ENCODE data around the gene RPL3. TPM values are rescaled to one million over a fixed set of nuclear protein-coding genes. Genes with fewer than 3 reads are reported as not detected.
"Not testable (repeated sequence)": the region's sequence is repeated elsewhere in the genome, so short reads cannot be mapped to it uniquely, and the experiment has no call there.

The RPL3 gene
- total RNA-seq, 2 experiments from 2014 or later: 1,693 to 1,717 TPM

- Mint-ChIP-seq H3K27ac (no peak overlapping the region), H3K4me3 (no peak overlapping the region), H3K27me3 (ENCODE audit: low read depth) (no peaks in the 10 kb centered on the region), H3K4me1 (ENCODE audit: low read depth) (no peaks in the 10 kb centered on the region), H3K36me3 (ENCODE audit: low read depth) (no peaks in the 10 kb centered on the region), H3K9me3 (ENCODE audit: insufficient read depth) (no peaks in the 10 kb centered on the region)
- DNase-seq: no peak
- ChIA-PET CTCF (interaction anchor here (1.6 kb wide), 1 partner anchor 17 kb away, joined by 9 read pairs; no protein-coding TSS in a partner anchor), POLR2A (no interaction called here)
- ATAC-seq: no peak
Observed at GRCh38 chr22:39360242-39360641, 40.8 kb upstream of the RPL3 start.

GRCh38 chr22:39359659-39360195 lies 40.3 kb upstream of the RPL3 start:
- no peak overlapping the region for H3K27ac Mint-ChIP-seq

GRCh38 chr22:39358197-39358596 lies 38.8 kb upstream of the RPL3 start:
- H3K4me1 Mint-ChIP-seq (ENCODE audit: low read depth); CTCF ChIA-PET; H3K36me3 Mint-ChIP-seq (ENCODE audit: low read depth); ATAC-seq; POLR2A ChIA-PET; H3K9me3 Mint-ChIP-seq (ENCODE audit: insufficient read depth); DNase-seq; H3K27ac Mint-ChIP-seq; H3K27me3 Mint-ChIP-seq (ENCODE audit: low read depth); H3K4me3 Mint-ChIP-seq: not testable (repeated sequence)

More at GRCh38 chr22:39359659-39360195, 40.3 kb upstream of the RPL3 start:
- H3K36me3 Mint-ChIP-seq (ENCODE audit: low read depth): no peaks in the 10 kb centered on the region
- H3K27me3 Mint-ChIP-seq (ENCODE audit: low read depth): no peaks in the 10 kb centered on the region
- ATAC-seq: no peak
- DNase-seq: no peak
- no peak overlapping the region for H3K4me3 Mint-ChIP-seq
- ChIA-PET POLR2A (no interaction called here), CTCF (interaction anchor here (1.6 kb wide), 1 partner anchor 16 kb away, joined by 9 read pairs; no protein-coding TSS in a partner anchor)
- H3K4me1 Mint-ChIP-seq (ENCODE audit: low read depth): no peaks in the 10 kb centered on the region
- no peaks in the 10 kb centered on the region for H3K9me3 Mint-ChIP-seq (ENCODE audit: insufficient read depth)

- H3K36me3 Mint-ChIP-seq (ENCODE audit: low read depth); H3K9me3 Mint-ChIP-seq (ENCODE audit: insufficient read depth); DNase-seq; CTCF ChIA-PET; H3K27ac Mint-ChIP-seq; H3K4me1 Mint-ChIP-seq (ENCODE audit: low read depth); H3K4me3 Mint-ChIP-seq; ATAC-seq; H3K27me3 Mint-ChIP-seq (ENCODE audit: low read depth); POLR2A ChIA-PET: not testable (repeated sequence)
Observed at GRCh38 chr22:39357110-39358108, 38.0 kb upstream of the RPL3 start.

- Mint-ChIP-seq H3K36me3 (ENCODE audit: low read depth) (no peaks in the 10 kb centered on the region), H3K27ac (no peak overlapping the region), H3K4me3 (no peak overlapping the region), H3K4me1 (ENCODE audit: low read depth) (peaks cover 4% of the 10 kb centered on the region), H3K9me3 (ENCODE audit: insufficient read depth) (no peaks in the 10 kb centered on the region), H3K27me3 (ENCODE audit: low read depth) (peaks cover 4% of the 10 kb centered on the region)
- ATAC-seq (no peak), DNase-seq (no peak)
- ChIA-PET POLR2A (no interaction called here), CTCF (no interaction called here)
Observed at GRCh38 chr22:39356464-39356863, 37.0 kb upstream of the RPL3 start.

GRCh38 chr22:39355805-39356204 lies 36.4 kb upstream of the RPL3 start:
- POLR2A ChIA-PET; H3K27me3 Mint-ChIP-seq (ENCODE audit: low read depth); ATAC-seq; CTCF ChIA-PET; H3K27ac Mint-ChIP-seq; H3K36me3 Mint-ChIP-seq (ENCODE audit: low read depth); DNase-seq; H3K4me3 Mint-ChIP-seq; H3K4me1 Mint-ChIP-seq (ENCODE audit: low read depth); H3K9me3 Mint-ChIP-seq (ENCODE audit: insufficient read depth): not testable (repeated sequence)

GRCh38 chr22:39355080-39355479 lies 35.7 kb upstream of the RPL3 start:
- no peaks in the 10 kb centered on the region for H3K36me3 Mint-ChIP-seq (ENCODE audit: low read depth)
- H3K9me3 Mint-ChIP-seq (ENCODE audit: insufficient read depth): no peaks in the 10 kb centered on the region
- H3K4me3 Mint-ChIP-seq: no peak overlapping the region
- no peak for DNase-seq
- peaks cover 13% of the 10 kb centered on the region for H3K27me3 Mint-ChIP-seq (ENCODE audit: low read depth)
- ChIA-PET POLR2A (no interaction called here), CTCF (no interaction called here)
- ATAC-seq: no peak
- H3K4me1 Mint-ChIP-seq (ENCODE audit: low read depth): peaks cover 6% of the 10 kb centered on the region
- no peak overlapping the region for H3K27ac Mint-ChIP-seq

- no peak overlapping the region for H3K27ac Mint-ChIP-seq
- CTCF ChIA-PET: interaction anchor here (2.9 kb wide), 1 partner anchor 10 kb away, joined by 14 read pairs; no protein-coding TSS in a partner anchor
- peaks cover 12% of the 10 kb centered on the region for H3K4me1 Mint-ChIP-seq (ENCODE audit: low read depth)
Observed at GRCh38 chr22:39353346-39353745, 33.9 kb upstream of the RPL3 start.

GRCh38 chr22:39352306-39352891 lies 33.0 kb upstream of the RPL3 start:
- Mint-ChIP-seq H3K27me3 (ENCODE audit: low read depth) (peaks cover 25% of the 10 kb centered on the region), H3K9me3 (ENCODE audit: insufficient read depth) (no peaks in the 10 kb centered on the region), H3K4me1 (ENCODE audit: low read depth) (peaks cover 12% of the 10 kb centered on the region), H3K36me3 (ENCODE audit: low read depth) (no peaks in the 10 kb centered on the region), H3K4me3 (no peak overlapping the region), H3K27ac (no peak overlapping the region)
- DNase-seq: no peak
- ChIA-PET CTCF (interaction anchor here (1.2 to 2.9 kb wide), 2 partner anchors 9 to 34 kb away, joined by 4 to 14 read pairs; no protein-coding TSS in a partner anchor), POLR2A (no interaction called here)
- no peak for ATAC-seq

More at GRCh38 chr22:39353346-39353745, 33.9 kb upstream of the RPL3 start:
- no peaks in the 10 kb centered on the region for H3K9me3 Mint-ChIP-seq (ENCODE audit: insufficient read depth)
- H3K36me3 Mint-ChIP-seq (ENCODE audit: low read depth): no peaks in the 10 kb centered on the region
- peaks cover 23% of the 10 kb centered on the region for H3K27me3 Mint-ChIP-seq (ENCODE audit: low read depth)
- no peak overlapping the region for H3K4me3 Mint-ChIP-seq
- POLR2A ChIA-PET: no interaction called here
- no peak for DNase-seq
- no peak for ATAC-seq

GRCh38 chr22:39351689-39352214 lies 32.3 kb upstream of the RPL3 start:
- Mint-ChIP-seq H3K36me3 (ENCODE audit: low read depth) (no peaks in the 10 kb centered on the region), H3K4me3 (no peak overlapping the region), H3K9me3 (ENCODE audit: insufficient read depth) (no peaks in the 10 kb centered on the region), H3K27me3 (ENCODE audit: low read depth) (peaks cover 25% of the 10 kb centered on the region), H3K4me1 (ENCODE audit: low read depth) (peaks cover 12% of the 10 kb centered on the region), H3K27ac (no peak overlapping the region)
- ChIA-PET CTCF (interaction anchor here (1.2 to 2.9 kb wide), 2 partner anchors 8 to 33 kb away, joined by 4 to 14 read pairs; no protein-coding TSS in a partner anchor), POLR2A (no interaction called here)
- ATAC-seq (no peak), DNase-seq (no peak)

GRCh38 chr22:39350757-39351688 lies 31.6 kb upstream of the RPL3 start:
- DNase-seq (no peak), ATAC-seq (no peak)
- peaks cover 12% of the 10 kb centered on the region for H3K4me1 Mint-ChIP-seq (ENCODE audit: low read depth)
- H3K36me3 Mint-ChIP-seq (ENCODE audit: low read depth): no peaks in the 10 kb centered on the region
- H3K4me3 Mint-ChIP-seq: peak overlapping the region; percentile 51
- H3K27ac Mint-ChIP-seq: no peak overlapping the region
- H3K27me3 Mint-ChIP-seq (ENCODE audit: low read depth): peaks cover 25% of the 10 kb centered on the region
- ChIA-PET POLR2A (no interaction called here), CTCF (interaction anchor here (1.2 to 2.9 kb wide), 2 partner anchors 8 to 32 kb away, joined by 4 to 14 read pairs; no protein-coding TSS in a partner anchor)
- no peaks in the 10 kb centered on the region for H3K9me3 Mint-ChIP-seq (ENCODE audit: insufficient read depth)
